Stimulated activated naive B cell treated with anti-CD40 and anti-IgM and Interleukin-4, amounts not matched to agents 10 μg/mL and 1 μg/mL and 100 μg/mL, for 72 hours (primary cell): ENCODE measurements around the gene ELOB.
A peak's percentile ranks its signal among the peaks of the same experiment; 100 is the strongest.

ENCODE experiments used
- ATAC-seq, 2 donors: fragments of 150-1000 bp; cut with Tn5 transposase; replicated peaks; 2 replicates each; pipeline ENCODE4 v1.10.0; 2021; ENCODE audit warnings: moderate library complexity in 1 of 2
- DNase-seq: peaks from one replicate; pipeline ENCODE4 v3.0.0; 2021
- H3K27ac Mint-ChIP-seq: one replicate; pipeline ENCODE4 v1.8.0; 2022; ENCODE audit warnings: mild to moderate bottlenecking, mixed read lengths
- H3K27me3 Mint-ChIP-seq, 2 donors: one replicate each; pipeline ENCODE4 v1.8.0; 2022; ENCODE audit warnings: mixed read lengths in 2 of 2
- H3K36me3 Mint-ChIP-seq, 2 donors: one replicate each; pipeline ENCODE4 v1.8.0; 2022; ENCODE audit warnings: mixed read lengths in 2 of 2, mild to moderate bottlenecking in 1 of 2
- H3K4me1 Mint-ChIP-seq, 2 donors: one replicate each; pipeline ENCODE4 v1.8.0; 2022; ENCODE audit warnings: mixed read lengths in 2 of 2, mild to moderate bottlenecking in 1 of 2
- H3K4me3 Mint-ChIP-seq, 2 donors: one replicate each; pipeline ENCODE4 v1.8.0; 2022; ENCODE audit warnings: mild to moderate bottlenecking in 2 of 2, mixed read lengths in 2 of 2, moderate library complexity in 1 of 2
- H3K9me3 Mint-ChIP-seq, 2 donors: one replicate each; pipeline ENCODE4 v1.8.0; 2022; ENCODE audit warnings: mixed read lengths in 2 of 2, mild to moderate bottlenecking in 1 of 2

The ELOB gene

GRCh38 chr16:2782583-2783351 lies 5.7 kb upstream of the ELOB start:
- ATAC-seq: no peak
- peaks cover 19 to 24% of the 10 kb centered on the region in 2 donors for H3K27me3 Mint-ChIP-seq
- no peak overlapping the region for H3K27ac Mint-ChIP-seq
- H3K36me3 Mint-ChIP-seq: peaks cover 0 to 7% of the 10 kb centered on the region in 2 donors
- peaks cover 20 to 26% of the 10 kb centered on the region in 2 donors for H3K4me1 Mint-ChIP-seq
- no peaks in the 10 kb centered on the region for H3K9me3 Mint-ChIP-seq
- no peak overlapping the region for H3K4me3 Mint-ChIP-seq
- DNase-seq: no peak

DNA sequence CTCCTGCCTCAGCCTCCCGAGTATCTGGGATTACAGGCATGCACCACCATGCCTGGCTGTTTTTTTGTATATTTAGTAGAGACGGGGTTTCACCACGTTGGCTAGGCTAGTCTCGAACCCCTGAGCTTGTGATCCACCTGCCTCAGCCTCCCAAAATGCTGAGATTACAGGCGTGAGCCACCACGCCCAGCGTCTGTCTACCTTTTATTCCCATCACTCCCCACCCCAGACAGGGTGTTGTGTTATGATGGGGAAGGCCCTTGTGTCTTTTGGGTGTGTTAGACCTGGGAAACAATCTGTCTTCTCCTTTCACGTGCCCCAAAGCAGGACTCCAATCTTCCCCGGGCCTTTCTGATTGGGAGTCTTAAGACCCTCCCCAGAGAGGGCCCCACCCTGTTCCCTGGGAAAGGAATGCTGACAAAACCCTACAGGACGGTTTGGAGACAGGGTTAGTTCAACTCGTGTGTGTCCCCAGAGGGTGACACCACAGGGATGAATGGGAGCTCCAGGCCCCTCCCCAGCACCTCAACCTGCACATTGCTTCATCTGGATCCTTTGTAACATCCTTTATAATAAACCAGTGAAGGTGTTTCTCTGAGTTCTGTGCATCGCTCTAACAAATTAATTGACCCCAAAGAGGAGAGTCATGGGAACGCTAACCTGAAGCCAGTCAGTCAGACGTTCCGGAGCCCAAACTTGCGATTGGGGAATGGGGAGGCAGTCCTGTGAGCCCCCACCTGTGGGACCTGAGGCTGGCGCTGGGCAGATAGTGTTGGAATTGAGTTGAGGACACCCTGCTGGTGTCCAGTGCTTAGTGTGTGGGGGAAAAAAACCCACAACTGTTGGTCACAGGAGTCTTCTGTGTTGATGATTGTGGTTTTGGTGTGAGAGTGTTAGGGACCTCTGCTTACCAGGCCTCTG lies 3.2 kb upstream of the ELOB start:
- ATAC-seq (no peak), DNase-seq (no peak)
- Mint-ChIP-seq H3K27ac (peak overlapping the region; percentile 47), H3K27me3 (peaks cover 6 to 7% of the 10 kb centered on the region in 2 donors), H3K4me3 (peak overlapping the region in 1 of 2 donors; percentile 14), H3K4me1 (peaks cover 26 to 29% of the 10 kb centered on the region in 2 donors), H3K36me3 (peaks cover 2 to 10% of the 10 kb centered on the region in 2 donors), H3K9me3 (no peaks in the 10 kb centered on the region)

GRCh38 chr16:2779151-2779920 lies 2.3 kb upstream of the ELOB start:
- peaks cover 26 to 33% of the 10 kb centered on the region in 2 donors for H3K4me1 Mint-ChIP-seq
- H3K9me3 Mint-ChIP-seq: no peaks in the 10 kb centered on the region
- peak overlapping the region; percentile 39 for H3K27ac Mint-ChIP-seq
- no peaks in the 10 kb centered on the region for H3K27me3 Mint-ChIP-seq
- peak overlapping the region in 1 of 2 donors; percentile 14 for H3K4me3 Mint-ChIP-seq
- DNase-seq (no peak), ATAC-seq (no peak)
- H3K36me3 Mint-ChIP-seq: peaks cover 2 to 10% of the 10 kb centered on the region in 2 donors

DNA sequence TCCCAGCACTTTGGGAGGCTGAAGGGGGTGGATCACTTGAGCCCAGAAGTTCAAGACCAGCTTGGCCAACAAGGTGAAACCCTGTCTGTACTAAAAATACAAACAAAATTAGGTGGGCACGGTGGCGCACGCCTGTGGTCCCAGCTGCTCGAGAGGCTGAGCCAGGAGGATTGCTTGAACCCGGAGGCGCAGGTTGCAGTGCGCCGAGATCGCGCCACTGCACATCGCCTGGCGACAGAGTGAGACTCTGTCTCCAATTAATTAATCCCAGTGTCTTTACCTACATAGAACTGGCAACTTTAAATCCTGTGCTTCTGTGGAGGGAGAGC lies 1.5 kb upstream of the ELOB start:
- Mint-ChIP-seq H3K36me3 (peaks cover 8 to 12% of the 10 kb centered on the region in 2 donors), H3K27ac (peak overlapping the region; percentile 98), H3K9me3 (no peaks in the 10 kb centered on the region), H3K27me3 (no peaks in the 10 kb centered on the region), H3K4me1 (peaks cover 24 to 39% of the 10 kb centered on the region in 2 donors), H3K4me3 (peak overlapping the region; percentile 95)
- DNase-seq: no peak
- ATAC-seq: no peak

GRCh38 chr16:2777903-2778629 lies 986 bp upstream of the ELOB start:
- Mint-ChIP-seq H3K9me3 (no peaks in the 10 kb centered on the region), H3K4me3 (peak overlapping the region; percentile 95), H3K27ac (peak overlapping the region; percentile 98), H3K27me3 (no peaks in the 10 kb centered on the region), H3K4me1 (peaks cover 26 to 39% of the 10 kb centered on the region in 2 donors), H3K36me3 (peaks cover 9 to 14% of the 10 kb centered on the region in 2 donors)
- ATAC-seq: peak; percentile 24 to 36
- DNase-seq: no peak

DNA sequence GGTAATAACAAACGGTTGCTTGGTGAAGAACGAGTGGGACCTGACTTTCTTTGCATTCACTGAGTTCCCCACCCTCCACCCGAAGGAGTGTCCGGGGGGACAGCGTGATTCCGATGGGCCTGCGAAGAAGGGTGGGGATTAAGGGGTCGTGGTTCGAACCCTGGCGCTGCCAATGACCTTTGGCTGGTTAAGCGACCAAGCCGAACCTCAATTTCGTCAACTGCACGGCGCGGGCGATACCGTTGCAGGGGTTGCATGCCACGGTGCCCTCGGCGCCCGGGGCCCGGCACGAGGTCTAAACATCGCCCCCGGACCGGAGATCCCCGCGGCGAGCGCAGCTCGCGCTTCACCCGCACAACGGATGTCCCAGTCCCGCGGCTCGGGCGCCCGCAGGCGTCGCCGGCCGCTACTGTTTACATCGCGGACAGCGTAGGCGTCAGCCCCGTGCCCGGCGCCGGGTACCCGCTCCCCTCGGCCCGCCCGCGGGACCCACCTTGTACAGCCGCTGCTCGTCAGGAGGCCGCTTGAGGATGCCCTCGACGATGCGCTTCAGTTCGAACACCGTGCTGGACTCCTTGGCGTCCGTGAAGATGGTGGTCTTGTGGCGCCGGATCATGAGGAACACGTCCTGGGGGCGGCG lies 460 bp downstream of the ELOB start:
- Mint-ChIP-seq H3K27me3 (no peaks in the 10 kb centered on the region), H3K9me3 (no peaks in the 10 kb centered on the region), H3K4me3 (peak overlapping the region; percentile 95), H3K27ac (peak overlapping the region; percentile 95), H3K36me3 (peaks cover 19 to 27% of the 10 kb centered on the region in 2 donors), H3K4me1 (peaks cover 32 to 51% of the 10 kb centered on the region in 2 donors)
- DNase-seq (no peak), ATAC-seq (peak; percentile 42 to 48)

DNA sequence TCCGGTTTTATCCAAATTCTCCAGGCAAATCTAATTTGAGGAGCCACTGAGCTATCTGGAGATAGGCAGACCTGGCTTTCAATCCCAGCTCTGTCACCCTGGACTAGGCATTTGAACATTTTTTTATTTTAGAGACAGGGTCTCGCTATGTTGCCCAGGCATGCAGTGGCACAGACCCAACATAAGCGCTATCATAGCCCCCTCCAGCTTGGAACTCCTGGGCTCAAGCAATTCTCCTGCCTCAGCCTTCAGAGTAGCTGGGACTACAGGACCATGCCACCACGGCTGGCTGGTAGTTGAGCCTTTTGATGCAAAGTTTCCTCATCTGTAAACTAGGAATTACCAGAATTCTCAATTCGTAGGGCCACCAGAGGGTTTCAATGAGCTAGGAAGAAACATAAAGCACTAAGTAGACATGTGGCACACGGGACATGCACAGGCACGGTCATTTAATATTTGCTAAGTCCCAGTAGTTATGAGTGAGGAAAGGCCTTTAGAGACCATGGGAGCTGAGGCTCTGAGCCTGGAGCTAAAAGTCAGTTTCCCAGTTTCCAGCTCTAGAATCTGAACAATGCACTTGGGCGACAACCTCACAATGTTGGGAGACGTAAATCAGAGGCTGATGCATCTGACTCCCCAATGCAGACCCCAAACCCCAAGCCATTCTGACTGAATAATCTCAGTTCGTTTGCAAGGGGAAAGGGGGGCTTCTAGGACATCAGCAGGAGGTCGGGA lies 1.1 kb downstream of the ELOB start:
- no peak for ATAC-seq
- peak overlapping the region; percentile 95 for H3K27ac Mint-ChIP-seq
- no peaks in the 10 kb centered on the region for H3K9me3 Mint-ChIP-seq
- H3K4me1 Mint-ChIP-seq: peaks cover 33 to 51% of the 10 kb centered on the region in 2 donors
- no peaks in the 10 kb centered on the region for H3K27me3 Mint-ChIP-seq
- no peak for DNase-seq
- H3K36me3 Mint-ChIP-seq: peaks cover 24 to 34% of the 10 kb centered on the region in 2 donors
- peak overlapping the region; percentile 95 for H3K4me3 Mint-ChIP-seq

GRCh38 chr16:2775131-2775716 lies 1.9 kb downstream of the ELOB start:
- Mint-ChIP-seq H3K4me1 (peaks cover 34 to 51% of the 10 kb centered on the region in 2 donors), H3K9me3 (no peaks in the 10 kb centered on the region), H3K27me3 (no peaks in the 10 kb centered on the region), H3K36me3 (peaks cover 24 to 39% of the 10 kb centered on the region in 2 donors), H3K27ac (no peak overlapping the region), H3K4me3 (peak overlapping the region; percentile 28 to 95)
- no peak for ATAC-seq
- no peak for DNase-seq

- Mint-ChIP-seq H3K36me3 (peaks cover 32 to 47% of the 10 kb centered on the region in 2 donors), H3K9me3 (no peaks in the 10 kb centered on the region), H3K4me1 (peaks cover 38 to 59% of the 10 kb centered on the region in 2 donors), H3K27me3 (no peaks in the 10 kb centered on the region), H3K27ac (no peak overlapping the region), H3K4me3 (peak overlapping the region in 1 of 2 donors; percentile 3)
- no peak for DNase-seq
- no peak for ATAC-seq
Measured at GRCh38 chr16:2774161-2774891, 2.8 kb downstream of the ELOB start.

- Mint-ChIP-seq H3K36me3 (peaks cover 40 to 55% of the 10 kb centered on the region in 2 donors), H3K27me3 (no peaks in the 10 kb centered on the region), H3K27ac (peak overlapping the region; percentile 25), H3K9me3 (no peaks in the 10 kb centered on the region), H3K4me3 (no peak overlapping the region), H3K4me1 (peaks cover 35 to 61% of the 10 kb centered on the region in 2 donors)
- no peak for DNase-seq
- ATAC-seq: no peak
Measured at GRCh38 chr16:2773188-2773968, 3.7 kb downstream of the ELOB start.
